SU-DHL-6 (cell line): ENCODE measurements around the gene HNRNPH3.

Source experiments
- EZH2phosphoT487 ChIP-seq: fragments of 200-600 bp; sonication (generic), shearing (Covaris generic); conservative IDR thresholded peaks from 2 replicates; pipeline ENCODE4 v1.6.1; 2018; ENCODE audit warnings: mild to moderate bottlenecking, antibody characterized with exemption, low read length, moderate library complexity, mixed read lengths
- TF ChIP-seq, protein P1 (sequence below): fragments of 200-600 bp; sonication (generic); IDR thresholded peaks from one replicate; pipeline ENCODE4 v1.5.1; 2017; ENCODE audit warnings: antibody characterized with exemption, mild to moderate bottlenecking, low read length, moderate library complexity; ENCODE audit not compliant: insufficient read depth, poor library complexity, severe bottlenecking

DNA sequence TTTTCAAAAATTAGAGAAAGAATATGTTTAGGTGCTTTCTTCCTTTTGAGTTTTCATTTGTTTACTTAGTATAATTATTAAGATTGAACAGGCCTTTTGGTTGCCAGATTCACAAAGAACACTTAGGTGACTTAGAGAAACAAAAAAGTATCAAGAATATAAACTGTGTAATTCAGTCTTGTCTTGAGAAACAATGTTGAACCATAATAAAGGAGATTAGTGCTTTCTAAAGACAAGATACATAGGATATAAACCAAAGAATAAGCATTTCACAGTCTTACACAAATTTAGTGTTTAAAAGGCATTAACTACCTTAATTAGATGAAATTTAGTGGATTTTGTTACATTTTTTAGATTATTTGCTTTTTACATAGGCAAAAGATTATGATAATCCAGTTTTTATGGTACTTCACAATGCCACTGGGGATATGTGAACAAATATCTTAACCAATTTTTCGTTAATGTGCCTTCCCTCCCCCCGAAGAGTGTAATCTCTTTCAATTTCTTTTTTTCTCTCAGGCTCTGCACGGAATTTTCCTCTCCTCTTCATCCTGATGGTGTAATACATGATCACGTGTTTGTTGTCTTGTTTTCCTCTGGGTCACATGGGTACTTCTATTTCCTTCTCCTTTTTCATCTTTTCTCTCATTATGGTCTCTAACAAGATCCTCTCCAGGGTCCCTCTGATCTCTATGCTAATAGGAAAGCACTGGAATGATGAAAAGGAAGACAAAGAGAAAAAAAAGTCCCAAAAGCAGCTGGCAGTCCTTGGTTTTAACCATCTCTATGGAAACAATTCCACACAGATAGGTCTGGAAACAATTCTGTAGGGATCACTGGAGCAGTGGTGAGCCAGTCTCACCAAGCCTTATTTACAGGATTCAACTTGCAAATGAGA is 3.7 kb upstream of the HNRNPH3 start:
- TF ChIP-seq, protein P1, sequence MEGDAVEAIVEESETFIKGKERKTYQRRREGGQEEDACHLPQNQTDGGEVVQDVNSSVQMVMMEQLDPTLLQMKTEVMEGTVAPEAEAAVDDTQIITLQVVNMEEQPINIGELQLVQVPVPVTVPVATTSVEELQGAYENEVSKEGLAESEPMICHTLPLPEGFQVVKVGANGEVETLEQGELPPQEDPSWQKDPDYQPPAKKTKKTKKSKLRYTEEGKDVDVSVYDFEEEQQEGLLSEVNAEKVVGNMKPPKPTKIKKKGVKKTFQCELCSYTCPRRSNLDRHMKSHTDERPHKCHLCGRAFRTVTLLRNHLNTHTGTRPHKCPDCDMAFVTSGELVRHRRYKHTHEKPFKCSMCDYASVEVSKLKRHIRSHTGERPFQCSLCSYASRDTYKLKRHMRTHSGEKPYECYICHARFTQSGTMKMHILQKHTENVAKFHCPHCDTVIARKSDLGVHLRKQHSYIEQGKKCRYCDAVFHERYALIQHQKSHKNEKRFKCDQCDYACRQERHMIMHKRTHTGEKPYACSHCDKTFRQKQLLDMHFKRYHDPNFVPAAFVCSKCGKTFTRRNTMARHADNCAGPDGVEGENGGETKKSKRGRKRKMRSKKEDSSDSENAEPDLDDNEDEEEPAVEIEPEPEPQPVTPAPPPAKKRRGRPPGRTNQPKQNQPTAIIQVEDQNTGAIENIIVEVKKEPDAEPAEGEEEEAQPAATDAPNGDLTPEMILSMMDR = no peak
- TF ChIP-seq EZH2phosphoT487 = no peak
